ENCODE measurements around the gene PAH.

PAH gene

DNA sequence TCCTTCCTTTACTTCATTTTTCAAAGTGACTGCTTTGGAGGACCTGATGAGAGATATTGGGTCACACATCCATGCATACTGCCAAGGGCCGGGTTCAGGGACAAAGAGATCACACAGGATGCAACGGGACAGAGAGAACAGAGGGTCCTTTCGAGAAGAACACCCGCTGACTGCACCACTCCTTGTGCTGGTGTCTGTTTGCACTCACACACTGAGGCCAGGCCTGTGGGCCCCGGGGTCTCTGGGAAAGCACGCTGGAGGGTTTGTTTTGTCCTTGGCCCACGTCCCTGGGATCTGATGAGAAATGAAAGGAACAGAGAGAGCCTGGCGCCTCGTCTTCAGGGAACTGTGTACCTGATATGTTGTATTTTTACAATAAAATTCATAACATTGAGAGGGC lies 42.2 kb downstream of the PAH start:
- no peaks in the 10 kb centered on the region for H3K4me1 ChIP-seq (ENCODE audit: control insufficient read depth, insufficient read depth, low read length, poor library complexity, severe bottlenecking)
- no peaks in the 10 kb centered on the region for H3K36me3 ChIP-seq (ENCODE audit: control insufficient read depth, insufficient read depth, low read length)
- no peak overlapping the region for H3K4me3 ChIP-seq (ENCODE audit: insufficient read depth, low read depth, low read length, poor library complexity, severe bottlenecking)
- H3K9me3 ChIP-seq (ENCODE audit: control insufficient read depth, low read length), result no peaks in the 10 kb centered on the region
- no peak for DNase-seq
- no peak overlapping the region for H3K27ac ChIP-seq (ENCODE audit: insufficient read depth, low read length, poor library complexity, severe bottlenecking)
- no peaks in the 10 kb centered on the region for H3K27me3 ChIP-seq (replicated peaks; ENCODE audit: control insufficient read depth, insufficient read depth, low read length, poor library complexity, severe bottlenecking)

DNA sequence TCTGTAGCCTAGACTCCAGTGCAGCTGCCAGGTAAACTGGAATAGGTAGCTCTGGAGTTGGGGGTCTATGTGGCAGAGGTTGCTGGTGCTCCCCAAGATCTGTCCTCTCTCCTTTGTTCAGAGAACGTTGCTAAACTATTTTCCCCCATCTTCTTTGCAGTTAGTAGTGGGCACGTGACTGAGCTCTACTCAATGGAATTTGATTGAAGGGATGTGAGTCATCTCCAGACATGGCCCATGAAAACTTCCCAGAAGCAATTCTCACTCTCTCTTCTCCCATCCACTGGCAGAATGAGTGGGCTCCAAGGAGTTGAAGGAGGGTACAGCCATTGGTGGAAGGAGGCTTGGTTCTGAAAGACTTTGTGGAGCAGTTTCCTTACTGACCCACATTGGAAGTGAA lies 44.0 kb downstream of the PAH start:
- DNase-seq, result no peak
- H3K36me3 ChIP-seq (ENCODE audit: control insufficient read depth, insufficient read depth, low read length), result no peaks in the 10 kb centered on the region
- no peak overlapping the region for H3K4me3 ChIP-seq (ENCODE audit: insufficient read depth, low read depth, low read length, poor library complexity, severe bottlenecking)
- no peaks in the 10 kb centered on the region for H3K4me1 ChIP-seq (ENCODE audit: control insufficient read depth, insufficient read depth, low read length, poor library complexity, severe bottlenecking)
- no peaks in the 10 kb centered on the region for H3K27me3 ChIP-seq (replicated peaks; ENCODE audit: control insufficient read depth, insufficient read depth, low read length, poor library complexity, severe bottlenecking)
- no peaks in the 10 kb centered on the region for H3K9me3 ChIP-seq (ENCODE audit: control insufficient read depth, low read length)
- no peak overlapping the region for H3K27ac ChIP-seq (ENCODE audit: insufficient read depth, low read length, poor library complexity, severe bottlenecking)

DNA sequence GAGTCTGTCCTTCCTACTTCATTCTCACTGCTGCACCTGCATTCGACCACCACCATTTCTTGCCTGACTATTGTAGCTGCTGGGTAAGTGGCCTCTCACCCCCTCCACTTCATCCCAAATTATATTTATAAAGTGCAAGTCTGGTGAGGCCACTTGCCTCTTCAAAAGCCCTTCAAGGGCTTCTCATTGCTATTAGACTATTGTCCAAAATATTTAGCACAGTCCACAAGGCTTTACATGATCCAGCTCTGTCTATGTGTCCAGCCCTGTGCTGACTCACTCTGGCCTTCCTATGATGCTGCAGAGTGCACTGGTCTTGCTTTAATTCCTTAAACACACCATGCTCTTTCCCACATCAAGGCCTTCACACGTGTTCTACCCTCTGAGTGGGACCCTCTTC lies 46.0 kb downstream of the PAH start:
- DNase-seq, result no peak
- Histone ChIP-seq H3K27ac (ENCODE audit: insufficient read depth, low read length, poor library complexity, severe bottlenecking) (no peak overlapping the region), H3K4me1 (ENCODE audit: control insufficient read depth, insufficient read depth, low read length, poor library complexity, severe bottlenecking) (no peaks in the 10 kb centered on the region), H3K27me3 (replicated peaks; ENCODE audit: control insufficient read depth, insufficient read depth, low read length, poor library complexity, severe bottlenecking) (no peaks in the 10 kb centered on the region), H3K9me3 (ENCODE audit: control insufficient read depth, low read length) (no peaks in the 10 kb centered on the region), H3K36me3 (ENCODE audit: control insufficient read depth, insufficient read depth, low read length) (no peaks in the 10 kb centered on the region), H3K4me3 (ENCODE audit: insufficient read depth, low read depth, low read length, poor library complexity, severe bottlenecking) (no peak overlapping the region)

DNA sequence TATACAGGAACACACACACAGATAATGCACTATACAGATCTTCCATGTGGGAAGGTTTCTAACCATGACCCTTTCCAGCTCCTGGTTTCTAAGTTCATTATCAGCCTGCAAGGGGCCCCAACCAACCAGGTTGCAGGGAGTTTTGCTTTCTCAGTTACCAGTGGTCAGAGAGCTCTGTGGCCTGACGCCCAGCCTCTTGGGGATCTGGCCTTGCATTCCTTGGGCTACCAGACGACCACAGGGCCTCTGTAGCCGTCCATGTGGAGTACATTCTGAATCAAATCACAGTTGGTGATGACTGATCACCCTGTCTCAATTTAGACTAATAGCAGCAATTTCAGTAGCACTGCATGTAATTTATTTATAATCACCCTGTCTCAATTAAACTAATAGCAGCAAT lies 47.5 kb downstream of the PAH start:
- Histone ChIP-seq H3K9me3 (ENCODE audit: control insufficient read depth, low read length) (no peaks in the 10 kb centered on the region), H3K27ac (ENCODE audit: insufficient read depth, low read length, poor library complexity, severe bottlenecking) (no peak overlapping the region), H3K4me3 (ENCODE audit: insufficient read depth, low read depth, low read length, poor library complexity, severe bottlenecking) (no peak overlapping the region), H3K36me3 (ENCODE audit: control insufficient read depth, insufficient read depth, low read length) (no peaks in the 10 kb centered on the region), H3K4me1 (ENCODE audit: control insufficient read depth, insufficient read depth, low read length, poor library complexity, severe bottlenecking) (no peaks in the 10 kb centered on the region), H3K27me3 (replicated peaks; ENCODE audit: control insufficient read depth, insufficient read depth, low read length, poor library complexity, severe bottlenecking) (no peaks in the 10 kb centered on the region)
- DNase-seq, result no peak

DNA sequence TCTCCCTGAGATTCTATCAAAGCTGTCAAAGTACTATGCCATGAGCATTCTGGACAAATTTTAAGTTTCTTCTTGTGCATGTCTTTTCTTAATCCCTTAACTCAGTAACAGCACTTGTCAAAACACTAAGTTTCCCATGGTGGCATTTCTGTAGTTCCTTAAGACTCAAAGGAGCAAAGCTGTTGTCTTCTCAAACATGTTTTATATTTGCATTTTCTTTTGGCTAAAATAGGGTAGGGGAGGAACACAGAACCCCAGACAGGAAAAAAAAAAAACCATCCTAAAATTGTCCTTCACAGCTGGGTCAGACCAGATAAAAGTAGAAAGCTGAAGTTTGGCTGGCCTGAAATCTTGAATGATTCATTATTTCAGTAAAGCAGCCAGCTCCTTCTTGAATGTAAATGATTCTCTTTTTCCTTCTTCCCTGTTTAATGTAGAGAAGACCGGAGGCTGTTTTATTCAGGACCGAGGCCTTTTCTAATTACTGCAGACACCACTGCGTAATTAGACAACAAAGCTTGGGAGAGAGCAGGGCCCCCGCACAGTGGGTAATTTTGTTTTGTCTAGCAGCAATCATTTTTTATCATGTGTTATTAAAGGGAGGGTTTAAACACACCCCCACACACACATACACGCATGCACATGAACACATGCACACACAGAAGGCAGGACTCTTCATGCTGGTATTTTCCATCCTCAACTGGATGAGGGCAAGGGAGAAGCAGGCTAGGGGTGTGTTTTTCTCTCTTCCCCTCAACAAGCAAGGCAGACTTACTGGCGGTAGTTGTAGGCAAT lies 51.0 kb downstream of the PAH start:
- H3K4me3 ChIP-seq (ENCODE audit: insufficient read depth, low read depth, low read length, poor library complexity, severe bottlenecking), result no peak overlapping the region
- no peaks in the 10 kb centered on the region for H3K27me3 ChIP-seq (replicated peaks; ENCODE audit: control insufficient read depth, insufficient read depth, low read length, poor library complexity, severe bottlenecking)
- no peaks in the 10 kb centered on the region for H3K4me1 ChIP-seq (ENCODE audit: control insufficient read depth, insufficient read depth, low read length, poor library complexity, severe bottlenecking)
- no peaks in the 10 kb centered on the region for H3K9me3 ChIP-seq (ENCODE audit: control insufficient read depth, low read length)
- H3K27ac ChIP-seq (ENCODE audit: insufficient read depth, low read length, poor library complexity, severe bottlenecking), result no peak overlapping the region
- no peak for DNase-seq
- H3K36me3 ChIP-seq (ENCODE audit: control insufficient read depth, insufficient read depth, low read length), result no peaks in the 10 kb centered on the region

DNA sequence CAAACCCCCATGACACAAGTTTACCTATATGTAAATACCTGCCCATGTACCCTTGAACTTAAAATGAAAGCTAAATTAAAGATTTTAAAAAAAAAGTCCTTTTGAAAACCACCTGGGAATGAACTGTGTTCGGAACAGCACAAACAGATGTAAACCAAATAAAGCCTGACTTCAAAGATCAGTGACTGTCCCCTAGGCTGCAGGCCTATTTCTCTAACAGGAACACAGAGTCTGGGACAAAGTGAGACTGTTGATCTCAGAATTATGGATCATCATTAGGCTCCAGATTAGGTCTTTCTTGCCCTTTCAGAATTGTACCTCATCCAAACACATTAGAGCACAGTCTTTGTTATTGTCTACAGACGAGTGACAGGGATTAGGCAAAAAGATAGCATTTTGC lies 54.6 kb downstream of the PAH start:
- no peaks in the 10 kb centered on the region for H3K27me3 ChIP-seq (replicated peaks; ENCODE audit: control insufficient read depth, insufficient read depth, low read length, poor library complexity, severe bottlenecking)
- no peak for DNase-seq
- H3K36me3 ChIP-seq (ENCODE audit: control insufficient read depth, insufficient read depth, low read length), result no peaks in the 10 kb centered on the region
- no peak overlapping the region for H3K27ac ChIP-seq (ENCODE audit: insufficient read depth, low read length, poor library complexity, severe bottlenecking)
- no peaks in the 10 kb centered on the region for H3K4me1 ChIP-seq (ENCODE audit: control insufficient read depth, insufficient read depth, low read length, poor library complexity, severe bottlenecking)
- no peaks in the 10 kb centered on the region for H3K9me3 ChIP-seq (ENCODE audit: control insufficient read depth, low read length)
- H3K4me3 ChIP-seq (ENCODE audit: insufficient read depth, low read depth, low read length, poor library complexity, severe bottlenecking), result no peak overlapping the region

DNA sequence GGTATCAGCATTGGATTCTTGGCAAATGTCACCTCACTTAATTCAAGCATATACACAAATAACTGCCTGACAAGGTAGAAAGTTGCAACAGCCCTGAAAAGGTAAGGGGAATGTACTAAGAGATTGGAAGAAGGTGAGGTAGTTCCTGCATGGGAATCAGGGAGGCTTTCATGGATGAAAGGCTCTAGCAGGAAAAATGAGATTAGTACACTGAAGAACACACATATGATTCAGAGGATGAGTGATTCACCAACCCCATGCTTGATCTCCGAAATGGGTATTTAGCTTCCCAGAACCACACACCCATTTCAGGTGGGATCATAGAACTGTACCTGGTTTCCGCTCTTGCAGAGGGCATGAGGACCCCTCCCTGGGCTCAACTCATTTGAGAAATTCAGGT lies 65.8 kb downstream of the PAH start:
- Histone ChIP-seq H3K27me3 (replicated peaks; ENCODE audit: control insufficient read depth, insufficient read depth, low read length, poor library complexity, severe bottlenecking) (no peaks in the 10 kb centered on the region), H3K36me3 (ENCODE audit: control insufficient read depth, insufficient read depth, low read length) (no peaks in the 10 kb centered on the region), H3K4me3 (ENCODE audit: insufficient read depth, low read depth, low read length, poor library complexity, severe bottlenecking) (no peak overlapping the region), H3K4me1 (ENCODE audit: control insufficient read depth, insufficient read depth, low read length, poor library complexity, severe bottlenecking) (no peaks in the 10 kb centered on the region), H3K27ac (ENCODE audit: insufficient read depth, low read length, poor library complexity, severe bottlenecking) (no peak overlapping the region), H3K9me3 (ENCODE audit: control insufficient read depth, low read length) (no peaks in the 10 kb centered on the region)
- DNase-seq, result no peak

DNA sequence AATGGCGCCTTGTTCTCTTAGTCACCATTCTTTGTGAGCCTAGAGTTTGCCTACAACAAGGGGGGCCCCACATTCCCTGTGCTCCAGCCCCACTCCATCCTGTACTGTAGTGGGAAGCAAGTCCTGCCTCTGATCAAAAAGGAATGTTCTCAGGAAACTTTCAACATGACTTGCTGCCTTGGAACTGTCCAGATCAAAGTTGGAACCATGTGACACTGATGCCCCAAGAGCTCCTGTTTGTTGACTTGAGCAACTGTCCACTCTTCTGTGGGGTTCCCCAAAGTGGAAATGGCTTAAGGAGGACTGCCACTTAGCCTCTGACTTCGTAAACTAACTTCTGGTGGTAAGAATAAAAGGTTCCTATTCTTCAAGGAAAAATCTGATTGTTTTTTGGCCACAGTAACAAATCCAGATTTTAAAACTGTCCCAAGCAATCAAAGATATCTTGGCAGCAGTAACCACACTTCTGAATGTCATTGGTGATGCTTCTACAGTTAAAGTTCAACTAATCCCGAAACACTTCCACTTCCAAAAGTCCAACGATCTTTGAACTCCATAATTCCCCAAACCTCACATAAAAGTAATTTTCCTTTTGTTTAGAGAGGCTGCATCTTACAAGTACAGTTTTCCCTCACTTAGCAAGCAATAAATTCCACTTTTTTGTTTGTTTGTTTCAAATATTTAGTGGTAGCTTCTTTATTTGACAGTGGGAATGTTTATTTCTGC lies 67.2 kb downstream of the PAH start:
- H3K27ac ChIP-seq (ENCODE audit: insufficient read depth, low read length, poor library complexity, severe bottlenecking), result no peak overlapping the region
- no peaks in the 10 kb centered on the region for H3K9me3 ChIP-seq (ENCODE audit: control insufficient read depth, low read length)
- no peak for DNase-seq
- no peaks in the 10 kb centered on the region for H3K36me3 ChIP-seq (ENCODE audit: control insufficient read depth, insufficient read depth, low read length)
- no peaks in the 10 kb centered on the region for H3K27me3 ChIP-seq (replicated peaks; ENCODE audit: control insufficient read depth, insufficient read depth, low read length, poor library complexity, severe bottlenecking)
- H3K4me1 ChIP-seq (ENCODE audit: control insufficient read depth, insufficient read depth, low read length, poor library complexity, severe bottlenecking), result no peaks in the 10 kb centered on the region
- H3K4me3 ChIP-seq (ENCODE audit: insufficient read depth, low read depth, low read length, poor library complexity, severe bottlenecking), result no peak overlapping the region

DNA sequence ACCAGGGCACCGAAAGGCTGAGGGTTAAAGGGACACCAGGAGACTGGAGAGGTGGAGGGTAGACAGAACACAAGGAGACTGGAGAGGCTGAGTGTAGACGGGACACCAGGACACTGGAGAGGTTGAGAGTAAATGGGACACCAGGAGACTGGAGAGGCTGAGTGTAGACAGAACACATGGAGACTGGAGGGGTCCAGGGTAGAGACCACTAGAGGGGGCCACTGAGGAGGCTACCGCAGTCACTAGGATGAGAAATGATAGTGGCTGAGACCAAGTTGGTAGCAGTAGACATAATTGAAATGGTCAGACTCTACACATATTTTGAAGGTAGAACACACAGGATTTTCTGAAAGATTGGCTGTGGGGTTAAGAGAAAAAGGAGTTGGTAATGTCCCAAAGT lies 68.2 kb downstream of the PAH start:
- no peaks in the 10 kb centered on the region for H3K9me3 ChIP-seq (ENCODE audit: control insufficient read depth, low read length)
- no peak overlapping the region for H3K4me3 ChIP-seq (ENCODE audit: insufficient read depth, low read depth, low read length, poor library complexity, severe bottlenecking)
- no peaks in the 10 kb centered on the region for H3K27me3 ChIP-seq (replicated peaks; ENCODE audit: control insufficient read depth, insufficient read depth, low read length, poor library complexity, severe bottlenecking)
- no peaks in the 10 kb centered on the region for H3K36me3 ChIP-seq (ENCODE audit: control insufficient read depth, insufficient read depth, low read length)
- no peak overlapping the region for H3K27ac ChIP-seq (ENCODE audit: insufficient read depth, low read length, poor library complexity, severe bottlenecking)
- no peak for DNase-seq
- H3K4me1 ChIP-seq (ENCODE audit: control insufficient read depth, insufficient read depth, low read length, poor library complexity, severe bottlenecking), result no peaks in the 10 kb centered on the region

DNA sequence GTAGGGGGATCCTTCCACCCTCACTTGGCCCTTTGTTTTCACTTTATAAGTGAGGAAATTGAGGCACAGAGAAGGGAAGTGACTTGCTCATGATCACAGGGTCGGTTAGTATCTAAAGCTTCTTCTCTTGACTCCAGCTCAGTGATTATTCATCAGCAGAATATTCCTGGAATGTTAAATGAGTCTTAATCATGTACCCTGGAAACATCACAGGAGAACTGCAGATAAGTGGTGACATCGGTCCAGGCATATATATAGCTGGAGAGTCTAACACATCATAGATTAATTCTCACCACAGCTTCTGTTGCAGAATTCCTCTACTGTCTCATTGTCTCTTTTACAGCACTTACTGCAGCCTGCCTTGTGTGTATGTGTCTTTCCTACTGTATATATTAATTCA lies 69.9 kb downstream of the PAH start:
- Histone ChIP-seq H3K27me3 (replicated peaks; ENCODE audit: control insufficient read depth, insufficient read depth, low read length, poor library complexity, severe bottlenecking) (no peaks in the 10 kb centered on the region), H3K4me3 (ENCODE audit: insufficient read depth, low read depth, low read length, poor library complexity, severe bottlenecking) (no peak overlapping the region), H3K27ac (ENCODE audit: insufficient read depth, low read length, poor library complexity, severe bottlenecking) (no peak overlapping the region), H3K36me3 (ENCODE audit: control insufficient read depth, insufficient read depth, low read length) (no peaks in the 10 kb centered on the region), H3K4me1 (ENCODE audit: control insufficient read depth, insufficient read depth, low read length, poor library complexity, severe bottlenecking) (no peaks in the 10 kb centered on the region), H3K9me3 (ENCODE audit: control insufficient read depth, low read length) (no peaks in the 10 kb centered on the region)
- no peak for DNase-seq

Measured in effector memory CD4-positive, alpha-beta T cell (primary cell).